HepG2 (cell line): Measurements from ENCODE around the gene ZNRF3. TPM values are rescaled to one million over a fixed set of nuclear protein-coding genes. Genes with fewer than 3 reads are reported as not detected.

Source experiments
- BRD4 ChIP-seq: sonication (generic); formaldehyde crosslinking; IDR thresholded peaks from 2 replicates; pipeline ENCODE4 v1.4.0; 2020; ENCODE audit warnings: missing genetic modification reagents
- FOXK1 ChIP-seq: sonication (generic); formaldehyde crosslinking; IDR thresholded peaks from 2 replicates; pipeline ENCODE4 v1.4.0; 2020; ENCODE audit warnings: low read depth, missing genetic modification reagents, borderline replicate concordance
- HOXA3 ChIP-seq: sonication (generic); formaldehyde crosslinking; IDR thresholded peaks from 2 replicates; pipeline ENCODE4 v1.5.0; 2020; ENCODE audit warnings: missing genetic modification reagents
- KAT2B ChIP-seq: fragments of 150-350 bp; IDR thresholded peaks from 2 replicates; pipeline ENCODE4 v1.6.1; 2014; ENCODE audit warnings: low read depth, low read length, borderline replicate concordance
- KLF9 ChIP-seq: IDR thresholded peaks from 2 replicates; pipeline ENCODE4 v1.6.1; 2016; ENCODE audit warnings: low read depth
- MTF1 ChIP-seq: sonication (generic); formaldehyde crosslinking; IDR thresholded peaks from 2 replicates; pipeline ENCODE4 v1.5.0; 2020; ENCODE audit warnings: missing genetic modification reagents
- ONECUT2 ChIP-seq: sonication (generic); formaldehyde crosslinking; IDR thresholded peaks from 2 replicates; pipeline ENCODE4 v1.4.0; 2020; ENCODE audit warnings: missing genetic modification reagents
- POLR2G ChIP-seq: fragments of 200-400 bp; formaldehyde crosslinking; IDR thresholded peaks from 2 replicates; pipeline ENCODE4 v1.6.1; 2018; ENCODE audit warnings: mild to moderate bottlenecking, low read depth, low read length, moderate library complexity
- SKIL ChIP-seq: sonication (generic); formaldehyde crosslinking; IDR thresholded peaks from 2 replicates; pipeline ENCODE4 v1.8.0; 2022; ENCODE audit warnings: missing genetic modification reagents, mild to moderate bottlenecking, moderate library complexity, borderline replicate concordance
- ZBTB38 ChIP-seq: sonication (generic); formaldehyde crosslinking; IDR thresholded peaks from 2 replicates; pipeline ENCODE4 v1.5.1; 2020; ENCODE audit warnings: mild to moderate bottlenecking, missing genetic modification reagents
- ZFP1 ChIP-seq: IDR thresholded peaks from 2 replicates; pipeline ENCODE4 v1.6.1; 2016
- ZKSCAN8 ChIP-seq: IDR thresholded peaks from 2 replicates; pipeline ENCODE4 v1.6.1; 2016; ENCODE audit warnings: borderline replicate concordance, missing genetic modification reagents, missing compliant biosample characterization
- ZNF234 ChIP-seq: sonication (generic); formaldehyde crosslinking; conservative IDR thresholded peaks from 2 replicates; pipeline ENCODE4 v1.5.1; 2020; ENCODE audit warnings: mild to moderate bottlenecking, missing genetic modification reagents
- ZNF263 ChIP-seq: sonication (generic); formaldehyde crosslinking; IDR thresholded peaks from 2 replicates; pipeline ENCODE4 v1.4.0; 2020; ENCODE audit warnings: missing genetic modification reagents
- ZNF333 ChIP-seq: sonication (generic); formaldehyde crosslinking; IDR thresholded peaks from 2 replicates; pipeline ENCODE4 v1.4.0; 2020; ENCODE audit warnings: mild to moderate bottlenecking, missing genetic modification reagents, borderline replicate concordance
- ZNF629 ChIP-seq: sonication (generic); formaldehyde crosslinking; conservative IDR thresholded peaks from 2 replicates; pipeline ENCODE4 v1.5.0; 2020; ENCODE audit warnings: missing genetic modification reagents
- ZNF816 ChIP-seq: sonication (generic); formaldehyde crosslinking; IDR thresholded peaks from 2 replicates; pipeline ENCODE4 v1.8.0; 2022; ENCODE audit warnings: missing genetic modification reagents, mild to moderate bottlenecking, borderline replicate concordance
- ZSCAN5A ChIP-seq: sonication (generic); formaldehyde crosslinking; IDR thresholded peaks from 2 replicates; pipeline ENCODE4 v1.8.0; 2022; ENCODE audit warnings: mild to moderate bottlenecking, missing genetic modification reagents, borderline replicate concordance
- polyA plus RNA-seq, 8 experiments: library from polyadenylated mRNA; depleted of rRNA in 3 of 8; stranded (reverse) in 7 of 8; unstranded in 1 of 8; fragments of >200 nt; fragmentation: Illumina TruSeq in 4 of 8; extraction: Trizol in 4 of 8; gene quantifications; 2 replicates each; pipeline versions ENCODE4 v1.2.1 to v1.2.3, GENCODE V29; 2011 to 2016; ENCODE audit warnings: low read depth in 4 of 8, missing spikeins in 1 of 8, mixed read lengths in 1 of 8; ENCODE audit not compliant: insufficient read depth in 1 of 8
- total RNA-seq, 5 experiments: library from RNA; depleted of rRNA; stranded (reverse); fragments of >200 nt; fragmentation: Illumina TruSeq; extraction: Trizol; gene quantifications; 2 replicates each; pipeline ENCODE4 v1.2.3, GENCODE V29; 2016; ENCODE audit warnings: low read depth in 1 of 5
- TF ChIP-seq, protein P1 (sequence below): sonication (generic); formaldehyde crosslinking; conservative IDR thresholded peaks from 2 replicates; pipeline ENCODE4 v1.4.0; 2020; ENCODE audit warnings: mild to moderate bottlenecking, missing genetic modification reagents, moderate library complexity
- TF ChIP-seq, protein P2 (sequence below): fragments of 450-650 bp; IDR thresholded peaks from 2 replicates; pipeline ENCODE4 v1.6.1; 2016

ZNRF3 gene
- total and polyA plus RNA-seq, 2 of the 13 experiments (the other 11 are each of a cell fraction or from before 2014, with no cell fraction given) = 20.3 to 36.7 TPM

DNA sequence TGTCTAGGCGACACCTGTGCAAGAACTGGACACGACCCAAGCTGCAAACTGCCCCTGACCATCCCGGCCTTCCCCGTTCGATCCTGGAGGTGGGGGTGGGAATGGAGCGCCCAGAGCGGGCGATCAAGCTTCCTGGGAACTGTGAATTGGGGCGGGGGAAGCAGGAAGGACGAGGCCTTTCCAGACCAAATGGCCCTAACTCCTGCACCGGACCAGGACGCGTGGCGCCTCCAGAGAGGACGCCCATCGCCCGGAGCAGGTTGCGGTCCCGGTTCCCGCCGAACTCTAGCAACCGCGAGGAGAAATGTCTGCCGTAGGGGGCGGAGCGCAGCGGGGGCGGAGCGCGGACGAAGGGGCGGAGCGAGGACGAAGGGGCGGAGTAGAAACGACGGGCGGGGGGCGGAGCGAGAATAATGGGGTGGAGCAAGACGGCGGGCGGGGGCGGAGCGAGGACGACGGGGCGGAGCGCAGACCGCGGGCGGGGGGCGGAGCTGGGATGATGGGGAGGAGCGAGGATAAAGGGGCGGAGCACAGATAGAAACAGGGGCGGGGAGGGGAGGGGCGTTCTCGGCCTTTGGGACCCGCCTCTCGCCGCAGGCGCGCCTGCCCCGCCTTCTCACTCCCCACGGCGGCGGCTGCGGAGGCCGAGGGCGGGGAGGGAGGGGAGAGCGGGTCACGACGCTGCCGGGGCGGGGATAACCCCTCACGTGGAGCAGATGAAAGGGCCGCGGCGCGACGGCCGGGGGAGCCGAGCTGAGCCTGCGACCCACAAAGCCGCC is at the start of gene ZNRF3 (continued):
- TF ChIP-seq, protein P1, sequence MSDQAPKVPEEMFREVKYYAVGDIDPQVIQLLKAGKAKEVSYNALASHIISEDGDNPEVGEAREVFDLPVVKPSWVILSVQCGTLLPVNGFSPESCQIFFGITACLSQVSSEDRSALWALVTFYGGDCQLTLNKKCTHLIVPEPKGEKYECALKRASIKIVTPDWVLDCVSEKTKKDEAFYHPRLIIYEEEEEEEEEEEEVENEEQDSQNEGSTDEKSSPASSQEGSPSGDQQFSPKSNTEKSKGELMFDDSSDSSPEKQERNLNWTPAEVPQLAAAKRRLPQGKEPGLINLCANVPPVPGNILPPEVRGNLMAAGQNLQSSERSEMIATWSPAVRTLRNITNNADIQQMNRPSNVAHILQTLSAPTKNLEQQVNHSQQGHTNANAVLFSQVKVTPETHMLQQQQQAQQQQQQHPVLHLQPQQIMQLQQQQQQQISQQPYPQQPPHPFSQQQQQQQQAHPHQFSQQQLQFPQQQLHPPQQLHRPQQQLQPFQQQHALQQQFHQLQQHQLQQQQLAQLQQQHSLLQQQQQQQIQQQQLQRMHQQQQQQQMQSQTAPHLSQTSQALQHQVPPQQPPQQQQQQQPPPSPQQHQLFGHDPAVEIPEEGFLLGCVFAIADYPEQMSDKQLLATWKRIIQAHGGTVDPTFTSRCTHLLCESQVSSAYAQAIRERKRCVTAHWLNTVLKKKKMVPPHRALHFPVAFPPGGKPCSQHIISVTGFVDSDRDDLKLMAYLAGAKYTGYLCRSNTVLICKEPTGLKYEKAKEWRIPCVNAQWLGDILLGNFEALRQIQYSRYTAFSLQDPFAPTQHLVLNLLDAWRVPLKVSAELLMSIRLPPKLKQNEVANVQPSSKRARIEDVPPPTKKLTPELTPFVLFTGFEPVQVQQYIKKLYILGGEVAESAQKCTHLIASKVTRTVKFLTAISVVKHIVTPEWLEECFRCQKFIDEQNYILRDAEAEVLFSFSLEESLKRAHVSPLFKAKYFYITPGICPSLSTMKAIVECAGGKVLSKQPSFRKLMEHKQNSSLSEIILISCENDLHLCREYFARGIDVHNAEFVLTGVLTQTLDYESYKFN (CRISPR knock-in tag) = no peak; the same call in none of the 2 replicates
- TF ChIP-seq HOXA3 (CRISPR knock-in tag) = peak; percentile 60
- TF ChIP-seq ZNF629 (CRISPR knock-in tag) = no peak
- no peak for TF ChIP-seq ZNF333
- no peak; the same call in 1 of the 2 replicates for TF ChIP-seq ZNF234
- no peak for TF ChIP-seq KLF9
- peak; percentile 79 for TF ChIP-seq POLR2G
- no peak for TF ChIP-seq KAT2B
- TF ChIP-seq FOXK1 (CRISPR knock-in tag) = peak; percentile 61; the same call in 1 of the 2 replicates
- TF ChIP-seq ZBTB38 = no peak; the same call in 1 of the 2 replicates
- no peak for TF ChIP-seq BRD4
- TF ChIP-seq SKIL (CRISPR knock-in tag) = peak; percentile 80
- TF ChIP-seq ZFP1 (CRISPR knock-in tag) = no peak
- TF ChIP-seq ZSCAN5A (CRISPR knock-in tag) = no peak; the same call in 1 of the 2 replicates
- no peak for TF ChIP-seq MTF1 (CRISPR knock-in tag)
- TF ChIP-seq ZKSCAN8 (CRISPR knock-in tag) = no peak
- TF ChIP-seq, protein P2, sequence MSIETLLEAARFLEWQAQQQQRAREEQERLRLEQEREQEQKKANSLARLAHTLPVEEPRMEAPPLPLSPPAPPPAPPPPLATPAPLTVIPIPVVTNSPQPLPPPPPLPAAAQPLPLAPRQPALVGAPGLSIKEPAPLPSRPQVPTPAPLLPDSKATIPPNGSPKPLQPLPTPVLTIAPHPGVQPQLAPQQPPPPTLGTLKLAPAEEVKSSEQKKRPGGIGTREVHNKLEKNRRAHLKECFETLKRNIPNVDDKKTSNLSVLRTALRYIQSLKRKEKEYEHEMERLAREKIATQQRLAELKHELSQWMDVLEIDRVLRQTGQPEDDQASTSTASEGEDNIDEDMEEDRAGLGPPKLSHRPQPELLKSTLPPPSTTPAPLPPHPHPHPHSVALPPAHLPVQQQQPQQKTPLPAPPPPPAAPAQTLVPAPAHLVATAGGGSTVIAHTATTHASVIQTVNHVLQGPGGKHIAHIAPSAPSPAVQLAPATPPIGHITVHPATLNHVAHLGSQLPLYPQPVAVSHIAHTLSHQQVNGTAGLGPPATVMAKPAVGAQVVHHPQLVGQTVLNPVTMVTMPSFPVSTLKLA = 0 out of 2 replicates have a peak, but pooled peaks have one; percentile 24
- TF ChIP-seq ZNF816 (CRISPR knock-in tag) = no peak; the same call in 1 of the 2 replicates
- TF ChIP-seq ONECUT2 (CRISPR knock-in tag) = no peak
- TF ChIP-seq ZNF263 (CRISPR knock-in tag) = 0 out of 2 replicates have a peak, but pooled peaks have one; percentile 9
